Measurements from ENCODE around the gene TP53AIP1.

TP53AIP1 gene

DNA sequence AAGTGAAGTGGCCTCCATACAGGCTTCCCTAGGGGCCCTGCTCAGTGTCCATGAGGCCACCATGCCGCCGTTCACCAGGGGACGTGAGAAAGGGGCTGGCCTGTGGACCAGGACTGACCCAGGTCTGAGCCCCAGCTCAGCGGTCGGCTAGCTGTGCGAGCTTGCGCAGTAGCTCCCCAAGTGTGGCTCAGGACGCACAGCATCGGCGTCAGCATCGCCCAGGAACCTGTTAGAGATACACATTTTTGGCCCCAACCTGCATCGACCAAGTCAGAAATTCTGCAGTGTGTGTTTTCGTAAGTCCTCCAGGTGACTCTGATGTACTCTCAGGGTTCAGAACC, 429 bp downstream of the TP53AIP1 start:
- DNase-seq: no peak

- no peak for DNase-seq
Observed at GRCh38 chr11:128941573-128942271, 949 bp downstream of the TP53AIP1 start.

GRCh38 chr11:128941110-128941509, 1.6 kb downstream of the TP53AIP1 start:
- no peak for DNase-seq

DNA sequence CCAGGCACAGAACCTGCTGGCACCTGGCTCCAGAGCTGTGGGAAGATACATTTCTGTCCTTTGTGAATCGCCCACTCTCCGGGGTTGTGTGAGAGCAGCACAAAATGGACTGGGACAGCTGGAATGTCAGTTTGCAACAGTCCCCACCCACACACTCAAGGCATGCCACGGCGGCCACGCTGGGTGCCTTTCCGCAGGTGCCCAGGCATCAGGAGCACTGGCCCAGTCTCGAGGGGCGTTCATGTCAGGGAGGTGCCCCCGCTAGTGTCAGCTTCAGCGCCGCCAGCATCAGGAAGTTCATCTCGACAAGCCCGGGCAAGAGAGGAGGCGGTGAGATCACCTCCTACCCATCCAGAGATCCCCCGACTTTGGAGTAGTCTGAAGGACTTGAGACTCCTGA, 2.1 kb downstream of the TP53AIP1 start:
- DNase-seq: no peak

DNA sequence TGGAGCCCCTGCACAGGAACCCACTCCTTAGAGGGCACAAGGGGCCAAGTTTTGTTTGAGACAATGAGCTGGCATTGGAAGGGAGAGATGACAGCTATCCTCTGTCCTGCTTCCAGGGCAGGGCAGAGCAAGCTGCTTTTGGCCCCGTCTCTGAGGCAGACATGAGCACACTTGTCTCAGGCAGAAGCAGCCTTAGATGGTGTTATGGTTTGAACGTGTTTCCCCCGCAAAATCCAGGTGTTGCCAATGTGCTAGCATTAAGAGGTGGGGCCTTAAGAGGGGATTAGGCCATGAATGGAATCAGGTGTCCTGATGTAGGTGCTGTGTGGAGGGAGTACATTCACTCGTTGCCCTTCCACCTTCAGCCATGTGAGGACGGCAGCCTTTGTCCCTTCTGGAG, 2.5 kb downstream of the TP53AIP1 start:
- DNase-seq: no peak

DNA sequence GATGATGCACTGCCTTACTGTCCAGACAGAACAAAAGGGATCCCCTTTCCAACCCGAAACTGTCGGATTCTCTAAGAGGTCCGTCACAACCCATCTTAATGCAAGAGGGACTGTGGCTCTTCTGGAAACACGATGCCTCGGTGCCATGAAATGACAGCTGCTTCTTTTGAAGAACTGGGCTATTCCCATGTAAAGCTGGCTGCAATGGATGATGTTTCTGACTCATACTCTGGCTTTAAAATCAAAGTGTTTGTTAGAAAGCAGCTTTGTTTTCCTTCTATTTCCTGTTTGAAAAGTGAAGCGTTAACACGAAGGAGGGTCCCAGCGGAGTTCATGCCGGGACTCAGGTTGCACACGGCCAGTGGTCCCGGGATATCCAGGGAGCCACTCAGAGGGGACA, 3.1 kb downstream of the TP53AIP1 start:
- no peak for DNase-seq

GRCh38 chr11:128938156-128938885, 4.3 kb downstream of the TP53AIP1 start:
- DNase-seq: no peak

- no peak for DNase-seq
Observed at GRCh38 chr11:128937480-128937879, 5.2 kb downstream of the TP53AIP1 start.

DNA sequence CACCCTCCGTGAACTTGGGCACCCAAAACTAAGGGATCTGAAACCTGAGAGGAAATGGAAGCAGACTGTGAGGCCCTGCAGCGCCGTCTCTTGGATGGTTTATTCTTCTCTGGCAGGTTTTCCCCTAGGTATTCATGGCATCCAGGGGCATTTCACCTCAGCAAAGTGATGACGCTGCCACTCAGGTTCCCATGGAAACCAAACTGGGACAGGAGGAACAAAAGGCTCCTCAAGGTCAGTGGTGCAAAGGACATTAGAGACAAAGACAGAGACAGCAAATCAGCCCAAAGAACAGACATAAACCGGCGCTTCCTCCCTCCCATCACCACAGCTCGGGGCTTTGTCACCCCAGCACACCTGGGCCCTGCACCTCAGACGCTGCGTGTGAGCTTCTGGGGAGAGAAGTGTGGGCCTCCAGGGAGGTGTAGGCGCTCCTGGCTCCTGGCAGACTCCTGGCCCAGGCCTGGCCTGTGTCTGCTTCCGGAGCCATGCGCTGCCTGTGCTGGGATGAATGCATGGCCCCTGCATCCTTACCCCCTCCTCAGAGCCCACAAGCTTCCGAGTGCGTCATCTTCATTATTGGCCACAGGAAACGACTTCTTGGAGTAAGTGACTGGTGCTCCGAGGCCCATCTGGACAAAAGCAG, 5.9 kb downstream of the TP53AIP1 start:
- DNase-seq: no peak

- DNase-seq: no peak
Observed at GRCh38 chr11:128934926-128935325, 7.7 kb downstream of the TP53AIP1 start.

DNA sequence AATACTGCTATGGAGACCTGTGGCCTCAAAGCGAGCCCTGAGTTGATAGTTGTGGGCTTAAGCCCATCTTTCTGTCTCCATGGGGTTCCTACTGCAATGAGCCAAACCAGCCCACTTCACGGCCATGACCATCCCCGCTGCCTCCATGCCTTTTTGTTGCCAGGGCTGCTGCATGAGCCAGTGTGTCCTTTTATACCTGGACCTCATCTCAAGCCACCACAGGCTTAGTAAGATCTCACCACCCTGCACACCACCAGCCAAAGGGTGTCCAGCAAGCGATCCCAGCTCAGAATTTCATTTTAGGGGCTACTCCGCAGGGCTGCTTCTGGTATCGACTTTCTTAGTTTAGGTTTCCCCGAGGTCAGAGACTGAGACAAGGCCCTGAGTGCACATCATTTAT, 8.3 kb downstream of the TP53AIP1 start:
- no peak for DNase-seq

DNA sequence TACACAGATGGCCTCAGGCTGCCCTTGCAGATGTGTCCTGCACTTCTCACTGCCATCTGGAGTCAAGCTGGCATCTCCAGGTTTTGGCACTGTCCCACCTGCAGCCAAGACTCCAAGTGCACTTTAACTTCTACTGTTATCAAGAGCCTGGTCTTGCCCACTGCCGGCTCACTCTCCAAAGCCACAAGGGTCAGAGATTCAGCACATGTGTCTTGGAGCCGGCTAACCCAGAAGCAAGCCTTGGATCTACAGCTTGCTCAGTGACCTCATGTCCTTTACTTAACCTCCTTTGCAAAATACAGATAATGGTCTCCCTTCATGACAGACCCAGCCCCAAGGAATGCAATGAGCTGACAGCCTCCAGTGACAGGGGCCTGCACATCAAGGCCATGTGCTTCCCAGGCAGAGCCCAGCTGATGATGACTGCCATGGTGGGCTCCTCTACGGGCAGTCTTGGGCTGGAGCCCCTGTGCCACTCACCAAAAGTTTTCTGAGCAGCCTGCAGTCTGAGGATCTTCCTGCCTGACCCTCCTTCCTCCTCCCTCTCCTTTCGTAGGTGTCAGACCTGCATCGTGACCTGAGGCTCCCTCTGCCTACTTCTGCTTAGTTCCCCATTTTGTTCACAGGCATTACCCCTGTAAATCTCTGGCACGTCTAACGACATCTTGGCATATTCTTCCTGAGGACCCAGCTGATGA, 9.0 kb downstream of the TP53AIP1 start:
- DNase-seq: no peak

GRCh38 chr11:128931668-128932067, 11.0 kb downstream of the TP53AIP1 start:
- no peak for DNase-seq

DNA sequence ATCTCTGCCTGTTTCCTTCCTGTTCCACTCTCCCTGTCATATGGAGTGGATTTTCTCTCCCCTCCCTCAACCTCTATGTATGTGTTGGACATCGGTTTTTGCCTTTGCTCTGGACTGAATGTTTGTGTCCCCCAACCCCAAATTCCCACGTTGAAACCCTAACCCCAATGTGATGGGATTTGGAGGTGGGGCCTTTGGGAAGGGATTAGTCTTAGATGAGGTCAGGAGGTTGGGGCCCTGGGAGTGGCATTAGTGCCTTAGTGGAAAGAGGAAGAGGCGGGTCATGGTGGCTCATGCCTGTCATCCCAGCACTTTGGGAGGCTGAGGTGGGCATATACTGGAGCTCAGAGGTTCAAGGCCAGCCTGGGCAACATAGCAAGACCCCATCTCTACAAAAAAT, 11.6 kb downstream of the TP53AIP1 start:
- DNase-seq: no peak

GRCh38 chr11:128929991-128930390, 12.7 kb downstream of the TP53AIP1 start:
- DNase-seq: no peak

- DNase-seq: no peak
Observed at GRCh38 chr11:128929468-128929867, 13.2 kb downstream of the TP53AIP1 start.

DNA sequence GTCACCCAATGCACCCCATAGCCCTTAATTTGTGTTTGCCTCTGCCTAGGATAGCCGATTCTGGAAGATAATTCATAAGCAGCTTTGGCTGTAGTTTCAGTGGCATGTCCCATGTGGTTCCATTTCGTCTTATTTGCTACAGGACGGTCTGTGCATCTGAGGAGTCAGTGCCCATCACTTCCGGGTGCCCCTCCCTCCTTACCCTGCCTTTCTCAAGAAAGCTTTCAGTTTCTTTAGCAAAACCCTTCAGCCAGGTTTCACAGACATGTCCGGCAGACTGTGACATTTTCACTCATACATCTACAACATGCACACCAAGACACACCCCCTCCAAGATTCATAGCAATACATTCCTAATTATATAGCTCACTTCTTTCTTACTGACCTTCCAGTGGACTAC, 14.3 kb downstream of the TP53AIP1 start:
- DNase-seq: no peak

DNA sequence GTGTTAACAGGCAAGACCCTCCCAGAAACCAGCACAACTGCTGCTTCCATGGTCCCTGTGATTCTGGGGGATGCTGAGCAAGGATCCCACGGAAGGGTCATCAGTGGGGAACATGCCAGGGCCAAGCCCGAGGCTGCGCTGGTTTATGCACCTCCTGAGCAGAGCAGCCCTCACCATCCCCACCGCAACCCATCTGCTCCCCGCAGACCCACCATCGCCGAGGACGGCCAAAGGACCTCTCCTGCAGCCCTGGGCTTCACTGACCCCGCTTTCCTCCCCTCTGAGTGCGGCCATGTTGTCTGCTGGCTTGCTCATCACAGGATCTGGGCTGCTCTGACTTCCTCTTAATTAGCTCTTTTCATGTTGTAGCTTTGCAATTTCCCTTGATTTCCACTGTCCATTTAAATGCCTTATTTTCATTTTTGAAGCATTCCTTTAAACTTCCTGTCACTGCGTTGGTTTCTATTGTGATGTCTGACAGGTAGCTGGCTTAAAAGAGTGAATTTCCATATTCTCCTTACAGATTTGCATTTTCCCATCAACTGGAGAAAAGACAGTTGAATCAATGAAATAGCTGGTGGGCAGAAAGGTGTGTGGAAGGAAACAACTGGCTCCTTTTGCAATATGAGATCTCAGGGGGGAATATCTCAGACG, 14.9 kb downstream of the TP53AIP1 start:
- no peak for DNase-seq

DNA sequence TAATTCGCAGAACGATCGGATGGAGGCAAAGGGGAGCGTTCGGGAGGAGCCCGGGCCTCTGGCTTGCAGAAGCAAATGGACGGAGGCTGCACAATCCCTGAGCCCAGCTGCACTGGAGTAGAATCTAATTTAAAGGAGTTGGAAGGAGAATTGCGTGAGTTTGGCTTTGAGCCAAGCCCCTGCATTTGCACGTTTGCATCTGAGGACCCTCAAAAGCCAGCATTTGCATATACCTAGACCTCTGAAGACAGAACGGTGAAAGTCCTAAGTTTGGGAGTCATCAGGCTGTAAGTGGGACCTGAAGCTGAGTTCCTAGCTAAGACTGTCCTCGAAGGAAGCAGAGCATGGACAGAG, 15.6 kb downstream of the TP53AIP1 start:
- DNase-seq: no peak

DNA sequence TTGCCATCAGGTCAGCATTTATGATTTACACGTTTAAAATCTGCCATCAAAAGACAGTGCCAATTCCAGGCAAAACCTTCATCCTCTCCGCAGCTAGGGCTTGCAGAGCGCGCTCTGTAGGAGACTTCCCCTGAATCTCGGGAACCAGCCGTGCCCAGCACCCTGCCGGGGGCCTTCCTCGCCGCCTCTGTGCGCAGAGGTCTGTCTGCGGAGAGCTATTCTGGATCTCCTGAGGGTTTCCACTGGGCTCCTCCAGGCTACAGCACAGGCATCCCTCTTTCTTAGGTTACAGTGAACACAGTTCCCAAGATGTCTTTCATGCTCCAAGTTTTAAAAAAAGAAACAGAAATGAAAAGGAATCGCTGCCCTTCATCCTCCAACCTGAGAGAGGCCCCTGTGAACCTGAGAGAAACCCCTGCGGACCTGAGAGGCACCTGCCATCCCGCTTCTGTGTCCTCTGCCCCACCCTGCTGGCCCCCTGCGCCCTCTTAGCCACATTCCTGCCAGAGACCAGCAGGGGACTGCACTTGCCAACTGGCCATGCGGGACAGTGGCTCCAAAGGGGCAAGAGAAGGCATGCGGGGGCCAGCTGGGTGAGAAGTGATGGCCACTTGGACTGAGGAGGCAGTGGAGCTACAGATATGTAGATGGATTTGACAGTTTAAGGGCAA, 16.1 kb downstream of the TP53AIP1 start:
- DNase-seq: no peak

- DNase-seq: no peak
Observed at GRCh38 chr11:128926000-128926399, 16.7 kb downstream of the TP53AIP1 start.

- no peak for DNase-seq
Observed at GRCh38 chr11:128925250-128925600, 17.4 kb downstream of the TP53AIP1 start.

All from HCEC 1CT (cell line).